ENCODE data around the gene MCCC2.
"Not testable (repeated sequence)": the region's sequence is repeated elsewhere in the genome, so short reads cannot be mapped to it uniquely, and the experiment has no call there.

The MCCC2 gene

GRCh38 chr5:71586941-71587765 lies at the start of gene MCCC2:
TSS of gene MCCC2 (plus strand) at chr5:71587340. CDS start at chr5:71587426, 86 bp downstream.
- peak; percentile 71 to 96 (median 89) for DNase-seq

DNA sequence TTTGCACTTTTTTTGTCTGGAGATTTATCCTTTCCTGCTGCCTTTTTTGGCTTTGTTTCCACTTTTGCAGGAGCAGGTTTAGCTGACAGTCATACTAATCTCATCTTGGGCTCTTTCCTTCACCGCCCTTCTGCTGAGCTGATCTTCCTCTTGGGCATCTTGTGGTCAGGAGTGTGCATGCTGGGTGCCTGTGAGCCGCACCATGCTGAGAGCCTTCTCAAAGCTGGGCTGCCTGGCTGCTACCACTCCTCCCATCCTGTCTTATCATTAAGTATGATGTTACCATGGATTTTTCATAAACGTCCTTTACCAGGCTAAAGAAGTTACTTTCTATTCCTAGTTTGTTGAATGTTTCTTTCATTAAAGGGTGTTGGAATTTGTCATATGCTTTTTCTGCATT lies 49.5 kb upstream of the MCCC2 start:
- DNase-seq = no peak

DNA sequence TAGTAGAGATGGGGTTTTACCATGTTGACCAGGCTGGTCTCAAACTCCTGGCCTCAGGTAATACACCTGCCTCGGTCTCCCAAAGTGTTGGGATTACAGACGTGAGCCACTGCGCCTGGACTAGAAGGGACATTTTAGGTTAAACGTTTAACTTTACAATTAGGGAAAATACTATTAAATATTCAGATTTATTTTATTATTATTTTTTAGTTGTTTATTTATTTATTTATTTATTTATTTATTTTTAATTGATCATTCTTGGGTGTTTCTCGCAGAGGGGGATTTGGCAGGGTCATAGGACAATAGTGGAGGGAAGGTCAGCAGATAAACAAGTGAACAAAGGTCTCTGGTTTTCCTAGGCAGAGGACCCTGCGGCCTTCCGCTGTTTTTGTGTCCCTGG lies 36.3 kb upstream of the MCCC2 start:
- not testable (repeated sequence) for DNase-seq

- not testable (repeated sequence) for DNase-seq
Observed at GRCh38 chr5:71551582-71551981, 35.6 kb upstream of the MCCC2 start.

GRCh38 chr5:71552026-71552749 lies 35.0 kb upstream of the MCCC2 start:
- DNase-seq = not testable (repeated sequence)

GRCh38 chr5:71563161-71563560 lies 24.0 kb upstream of the MCCC2 start:
- DNase-seq = no peak

GRCh38 chr5:71564895-71565294 lies 22.2 kb upstream of the MCCC2 start:
- DNase-seq = no peak

DNA sequence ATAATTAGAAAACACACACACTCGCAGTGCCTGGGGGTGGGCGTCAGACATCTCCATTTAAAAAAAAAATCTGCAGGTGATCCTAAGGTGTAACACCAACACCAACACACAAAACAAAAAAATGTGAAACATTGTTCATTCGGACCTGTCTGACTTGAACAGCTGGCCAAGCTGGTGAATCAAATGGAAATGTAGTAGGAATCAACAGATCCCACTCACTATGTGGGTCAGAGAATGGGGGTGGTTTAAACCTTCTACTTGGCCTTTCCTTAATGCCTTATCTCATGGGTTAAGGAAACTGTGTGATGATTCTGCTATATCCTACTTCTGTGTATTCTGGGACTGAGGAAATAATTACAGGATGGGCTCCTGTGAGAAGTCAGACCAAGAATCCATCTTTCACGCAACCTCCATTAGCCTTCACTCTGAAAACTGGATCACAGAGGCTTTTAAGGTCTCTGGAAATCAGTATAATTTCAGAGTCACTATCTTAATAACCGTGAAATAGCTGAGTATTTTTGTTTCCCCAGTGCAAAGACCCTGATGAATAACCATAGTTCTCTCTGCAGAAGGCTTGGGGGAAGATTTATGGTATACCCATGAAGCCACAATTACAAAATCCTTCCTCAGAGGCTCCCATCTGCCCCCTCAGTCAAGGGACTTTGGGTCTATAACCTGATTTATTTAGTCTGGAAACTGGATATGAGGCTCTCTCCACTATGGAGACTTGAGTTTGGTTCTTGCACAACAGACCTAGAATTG lies 17.2 kb upstream of the MCCC2 start:
- no peak for DNase-seq

GRCh38 chr5:71571811-71572210 lies 15.3 kb upstream of the MCCC2 start:
- not testable (repeated sequence) for DNase-seq

- DNase-seq = no peak
Observed at GRCh38 chr5:71573591-71573990, 13.5 kb upstream of the MCCC2 start.

- DNase-seq = not testable (repeated sequence)
Observed at GRCh38 chr5:71575588-71575987, 11.6 kb upstream of the MCCC2 start.

DNA sequence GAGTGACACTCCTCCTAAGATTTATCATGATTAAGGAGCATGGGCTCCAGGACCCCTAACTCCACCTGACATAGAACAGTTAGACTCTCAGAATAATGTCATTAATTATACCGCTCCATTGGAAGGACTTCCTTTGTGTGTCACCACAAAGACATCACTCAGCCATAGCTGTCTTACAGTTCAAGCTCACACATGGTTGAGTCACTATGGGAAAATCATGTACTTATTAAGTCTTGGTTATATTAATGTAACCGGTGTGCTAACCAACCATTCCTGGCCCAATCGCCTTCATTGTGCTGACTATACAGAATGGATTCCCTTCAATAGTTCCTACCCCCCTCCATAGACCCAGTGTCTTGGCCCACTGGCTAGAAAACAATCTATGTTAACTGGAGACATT lies 10.9 kb upstream of the MCCC2 start:
- no peak for DNase-seq

DNA sequence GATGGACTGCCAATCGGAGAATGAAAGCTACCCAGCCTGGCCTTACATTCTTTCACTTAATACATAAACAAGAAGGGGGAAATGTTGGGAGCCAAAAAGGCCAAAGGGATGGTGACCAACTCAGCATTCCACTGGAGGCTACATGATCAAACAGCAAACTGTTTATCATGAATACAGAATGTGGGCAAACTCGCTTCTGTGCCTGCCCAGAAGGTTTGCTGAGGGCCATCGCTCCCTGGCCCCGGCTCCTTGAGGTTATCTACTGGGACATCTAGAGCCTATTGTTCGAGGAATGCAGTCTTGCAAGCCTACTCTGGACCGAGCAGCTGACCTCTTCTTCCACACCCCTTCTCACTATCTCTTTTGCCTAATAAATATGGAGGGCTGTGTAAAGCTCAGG lies 9.3 kb upstream of the MCCC2 start:
- DNase-seq = not testable (repeated sequence)

- no peak for DNase-seq
Observed at GRCh38 chr5:71582945-71583584, 4.1 kb upstream of the MCCC2 start.

DNA sequence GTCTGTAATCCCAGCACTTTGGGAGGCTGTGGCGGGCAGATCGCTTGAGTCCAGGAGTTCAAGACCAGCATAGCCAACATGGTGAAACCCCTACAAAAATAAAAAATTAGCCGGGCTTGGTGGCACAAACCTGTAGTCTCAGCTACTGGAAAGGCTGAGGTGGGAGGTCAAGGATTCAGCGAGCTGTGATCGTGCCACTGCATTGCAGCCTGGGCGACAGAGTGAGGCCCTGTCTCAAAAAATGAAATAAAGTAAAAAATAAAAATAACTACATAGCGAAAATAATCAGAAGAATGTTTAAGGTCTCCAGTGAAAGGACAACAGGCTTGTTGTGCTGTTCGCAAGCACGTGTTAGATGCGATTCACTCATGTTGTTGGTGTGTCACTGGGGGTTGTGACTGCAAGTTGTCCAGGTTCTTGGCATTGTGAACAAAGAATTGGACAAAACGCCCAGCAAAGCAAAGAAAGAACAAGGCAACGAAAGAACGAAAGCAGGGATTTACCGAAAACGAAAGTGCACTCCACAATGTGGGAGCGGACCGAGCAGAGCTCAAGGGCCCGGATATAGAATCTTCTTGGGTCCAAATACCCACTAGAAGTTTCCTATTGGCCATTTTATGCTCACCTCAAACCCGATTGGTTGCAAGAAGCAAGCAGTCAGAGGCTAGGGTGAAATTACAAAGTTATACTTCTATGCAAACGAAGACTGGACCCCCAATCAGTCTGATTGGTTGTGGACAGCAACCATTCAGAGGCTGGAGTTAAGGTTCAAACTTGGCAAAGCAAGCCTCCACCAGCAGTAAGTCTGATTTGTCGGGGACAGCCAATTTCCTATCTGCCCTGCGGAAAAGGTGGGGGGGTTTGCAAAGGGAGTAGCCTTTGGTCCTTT lies 844 bp upstream of the MCCC2 start:
- peak in 4 of 51 donors; percentile 18 to 39 (median 34) for DNase-seq

DNA sequence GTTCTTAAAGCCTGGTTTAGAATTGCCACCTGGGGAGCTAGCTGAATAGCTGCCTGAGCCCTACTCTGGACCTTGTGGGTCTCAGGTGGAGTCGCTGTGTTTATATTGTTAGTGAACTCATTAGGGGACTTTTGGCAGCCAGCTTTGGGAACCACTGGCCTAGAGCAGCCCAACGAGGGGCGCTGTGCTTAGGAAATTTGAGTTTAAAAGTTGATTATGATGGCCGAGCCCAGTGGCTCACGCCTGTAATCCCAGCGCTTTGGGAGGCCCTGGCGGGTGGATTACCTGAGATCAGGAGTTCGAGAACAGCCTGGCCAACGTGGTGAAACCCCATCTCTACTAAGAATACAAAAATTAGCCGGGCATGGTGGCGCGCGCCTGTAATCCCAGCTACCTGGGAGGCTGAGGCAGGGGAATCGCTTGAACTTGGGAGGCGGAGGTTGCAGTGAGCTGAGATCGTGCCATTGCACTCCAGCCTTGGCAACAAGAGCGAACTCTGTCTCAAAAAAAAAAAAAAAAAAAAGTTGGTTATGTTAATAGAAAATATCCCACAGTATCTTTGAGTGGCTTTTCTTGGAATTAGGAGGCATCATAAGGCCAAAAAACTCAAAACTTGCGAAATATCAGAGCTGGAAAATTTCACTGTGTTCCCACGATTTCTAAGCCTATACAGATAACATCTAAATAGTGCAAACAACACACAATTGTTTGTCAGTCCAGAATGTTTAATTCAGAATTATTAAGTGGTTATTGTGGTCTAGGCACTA lies 809 bp downstream of the MCCC2 start:
- peak in 2 of 51 donors; percentile 12 to 38 for DNase-seq

GRCh38 chr5:71588533-71588885 lies 1.4 kb downstream of the MCCC2 start:
- no peak for DNase-seq

DNA sequence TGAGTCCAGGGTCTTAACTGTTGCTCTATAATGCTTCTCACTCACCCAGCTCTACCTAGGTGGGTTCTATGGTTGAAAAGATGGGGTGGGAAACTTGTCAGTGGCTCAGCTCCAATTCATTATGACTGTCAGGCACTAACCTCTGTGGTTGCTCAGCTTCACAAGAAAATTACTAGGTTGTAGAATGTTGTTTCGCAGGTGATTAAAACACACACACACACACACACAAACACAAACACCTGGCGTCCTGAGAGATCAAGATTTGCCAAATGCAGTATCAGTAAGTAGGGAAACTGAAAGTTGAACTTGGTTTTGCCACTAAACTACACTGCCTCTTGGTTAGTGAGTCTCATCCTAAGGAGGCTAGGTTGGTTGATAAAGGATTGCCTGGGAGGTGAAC lies 2.8 kb downstream of the MCCC2 start:
- DNase-seq = no peak

- DNase-seq = no peak
Observed at GRCh38 chr5:71591100-71591499, 4.0 kb downstream of the MCCC2 start.

- no peak for DNase-seq
Observed at GRCh38 chr5:71596169-71596568, 9.0 kb downstream of the MCCC2 start.
